ENCODE data around the gene ADAM17.

DNA sequence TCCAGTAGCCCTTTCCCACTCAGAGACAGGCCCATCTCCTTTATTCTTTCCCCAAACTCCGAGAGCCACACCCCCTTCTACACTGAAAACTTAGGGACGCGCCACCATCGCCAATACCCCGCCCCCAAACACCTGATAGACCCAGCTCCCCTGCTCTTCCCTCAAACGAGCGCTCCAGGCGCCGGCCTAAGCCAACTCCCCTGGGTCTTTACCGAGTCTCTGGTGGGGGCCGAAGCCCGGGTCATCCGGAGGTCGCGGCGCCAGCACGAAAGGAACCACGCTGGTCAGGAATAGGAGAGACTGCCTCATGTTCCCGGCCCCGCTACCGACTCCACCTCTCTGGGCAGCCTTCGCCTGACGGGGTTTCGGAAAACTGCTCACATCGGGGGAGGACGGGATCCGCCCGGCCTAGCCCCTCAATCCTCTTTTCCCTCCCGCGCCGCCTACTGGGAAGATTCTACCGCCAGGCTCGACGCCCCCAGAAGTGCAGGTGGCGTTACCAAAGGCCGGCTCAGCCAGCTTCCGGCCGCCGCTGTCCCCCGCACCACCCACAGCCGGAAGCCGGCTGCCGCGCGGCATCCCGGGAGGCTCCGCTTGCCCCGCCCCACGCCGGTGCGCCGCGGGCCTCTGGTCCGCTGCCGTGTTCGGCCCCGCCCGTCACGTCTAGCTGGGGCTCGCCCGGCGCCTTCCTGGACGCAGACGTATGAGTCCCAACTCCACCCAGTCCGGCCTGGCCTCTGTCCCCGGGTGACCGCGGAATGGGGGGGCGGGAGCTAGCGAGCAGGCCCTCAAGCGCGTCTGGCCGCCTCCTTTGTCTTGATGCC is at the start of gene ADAM17:
- TF ChIP-seq, protein P1, sequence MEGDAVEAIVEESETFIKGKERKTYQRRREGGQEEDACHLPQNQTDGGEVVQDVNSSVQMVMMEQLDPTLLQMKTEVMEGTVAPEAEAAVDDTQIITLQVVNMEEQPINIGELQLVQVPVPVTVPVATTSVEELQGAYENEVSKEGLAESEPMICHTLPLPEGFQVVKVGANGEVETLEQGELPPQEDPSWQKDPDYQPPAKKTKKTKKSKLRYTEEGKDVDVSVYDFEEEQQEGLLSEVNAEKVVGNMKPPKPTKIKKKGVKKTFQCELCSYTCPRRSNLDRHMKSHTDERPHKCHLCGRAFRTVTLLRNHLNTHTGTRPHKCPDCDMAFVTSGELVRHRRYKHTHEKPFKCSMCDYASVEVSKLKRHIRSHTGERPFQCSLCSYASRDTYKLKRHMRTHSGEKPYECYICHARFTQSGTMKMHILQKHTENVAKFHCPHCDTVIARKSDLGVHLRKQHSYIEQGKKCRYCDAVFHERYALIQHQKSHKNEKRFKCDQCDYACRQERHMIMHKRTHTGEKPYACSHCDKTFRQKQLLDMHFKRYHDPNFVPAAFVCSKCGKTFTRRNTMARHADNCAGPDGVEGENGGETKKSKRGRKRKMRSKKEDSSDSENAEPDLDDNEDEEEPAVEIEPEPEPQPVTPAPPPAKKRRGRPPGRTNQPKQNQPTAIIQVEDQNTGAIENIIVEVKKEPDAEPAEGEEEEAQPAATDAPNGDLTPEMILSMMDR (IDR thresholded peaks at IDR 0.05) = peak; percentile 16 to 50
- TF ChIP-seq POLR2AphosphoS5 (IDR thresholded peaks at IDR 0.05) (peak; percentile 31 to 79 (median 78)), POLR2A (IDR thresholded peaks at IDR 0.05) (peak in 1 of 2 donors; percentile 91), EP300 (IDR thresholded peaks at IDR 0.05) (no peak)
